Measurements from ENCODE around the gene ADK. TPM values are rescaled to one million over a fixed set of nuclear protein-coding genes. Genes with fewer than 3 reads are reported as not detected.
A peak's percentile ranks its signal among the peaks of the same experiment; 100 is the strongest.

Gene ADK
- total and polyA plus RNA-seq, 7 experiments from 2014 or later, result 20.7 to 43.8 (median 25.3) TPM

- no peaks in the 10 kb centered on the region for H3K27me3 ChIP-seq (ENCODE audit: control insufficient read depth in 2 of 2, insufficient read depth in 2 of 2, low read length in 2 of 2)
- Mint-ChIP-seq H3K9me3 (no peaks in the 10 kb centered on the region), H3K4me1 (peaks cover 16 to 32% (median 31%) of the 10 kb centered on the region in 7 donors), H3K27ac (peak overlapping the region in 3 of 9 donors; percentile 14 to 39 (median 31)), H3K27me3 (no peaks in the 10 kb centered on the region), H3K36me3 (no peaks in the 10 kb centered on the region), H3K4me3 (no peak overlapping the region)
- ATAC-seq (no peak), DNase-seq (no peak)
- no peak overlapping the region for H3K27ac ChIP-seq (ENCODE audit: low read depth, low read length)
- no peaks in the 10 kb centered on the region for H3K36me3 ChIP-seq (ENCODE audit: control insufficient read depth in 2 of 3, insufficient read depth in 3 of 3, low read length in 3 of 3)
- intact Hi-C loops (cut with micrococcal nuclease), result loop anchor here in 1 of 2 donors (10.0 kb wide), 1 partner anchor 930 kb away; the partner anchor contains the start of gene DNAJC9
- POLR2A ChIA-PET, result interaction anchor here (1.0 to 1.4 kb wide), 2 partner anchors 21 to 24 kb away, joined by 3 to 6 read pairs; partner anchors contain the start of genes ADK and AP3M1
- CTCF ChIA-PET, result no interaction called here
- H3K9me3 ChIP-seq (ENCODE audit: control insufficient read depth in 2 of 3, low read length in 3 of 3), result no peaks in the 10 kb centered on the region
- H3K4me1 ChIP-seq (ENCODE audit: control insufficient read depth in 2 of 2, insufficient read depth in 2 of 2, low read length in 2 of 2), result peaks cover 6 to 7% of the 10 kb centered on the region in 2 donors
- H3K4me3 ChIP-seq (ENCODE audit: low read length), result no peak overlapping the region
Measured at GRCh38 chr10:74174521-74174920, 23.5 kb downstream of the ADK start.

DNA sequence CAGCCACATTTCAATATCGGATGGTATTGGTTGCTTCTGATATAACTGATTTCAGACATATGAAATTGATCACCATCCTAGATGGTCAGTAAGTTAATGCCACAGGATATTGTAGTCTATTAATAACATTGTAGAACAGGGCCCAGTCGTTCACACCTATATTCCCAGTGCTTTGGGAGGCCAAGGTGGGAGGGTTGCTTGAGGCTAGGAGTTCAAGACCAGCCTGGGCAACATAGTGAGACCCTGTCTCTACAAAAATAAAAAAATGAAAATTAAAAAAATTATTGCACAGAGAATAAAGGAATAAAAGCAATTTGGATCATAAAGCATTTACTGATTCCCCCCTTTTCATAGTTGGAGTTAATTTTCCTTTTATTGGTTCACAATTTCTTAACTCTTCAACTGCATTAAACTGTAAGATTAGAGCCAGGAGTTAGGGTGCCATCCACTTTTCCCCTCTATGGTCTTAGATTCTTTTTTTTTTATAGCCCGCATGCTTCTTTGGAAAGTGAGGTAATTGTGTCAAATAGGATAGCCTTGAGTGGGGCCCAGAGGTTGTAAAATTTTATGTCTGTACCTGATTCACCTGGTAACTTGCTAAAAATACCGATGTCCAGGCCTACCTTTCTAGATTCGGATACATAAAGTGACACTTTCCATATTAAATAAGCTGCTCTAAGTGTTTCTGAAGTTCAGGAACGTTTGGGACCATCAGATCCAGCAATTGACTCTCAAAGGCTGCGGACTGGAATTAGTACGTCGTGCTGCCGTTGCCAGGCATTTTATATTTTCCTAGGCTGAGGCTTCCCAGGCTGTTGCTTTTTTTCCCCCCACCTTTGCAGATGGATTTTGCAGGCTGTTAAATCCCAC is 24.7 kb downstream of the ADK start:
- Histone ChIP-seq H3K36me3 (ENCODE audit: control insufficient read depth in 2 of 3, insufficient read depth in 3 of 3, low read length in 3 of 3) (no peaks in the 10 kb centered on the region), H3K27me3 (ENCODE audit: control insufficient read depth in 2 of 2, insufficient read depth in 2 of 2, low read length in 2 of 2) (no peaks in the 10 kb centered on the region), H3K9me3 (ENCODE audit: control insufficient read depth in 2 of 3, low read length in 3 of 3) (no peaks in the 10 kb centered on the region), H3K4me1 (ENCODE audit: control insufficient read depth in 2 of 2, insufficient read depth in 2 of 2, low read length in 2 of 2) (peaks cover 6 to 7% of the 10 kb centered on the region in 2 donors), H3K27ac (ENCODE audit: low read depth, low read length) (peak overlapping the region; percentile 86), H3K4me3 (ENCODE audit: low read length) (peak overlapping the region; percentile 84)
- intact Hi-C loops (cut with micrococcal nuclease), result loop anchor here (1.0 to 10.0 kb wide), 12 partner anchors 15 to 1059 kb away; partner anchors contain the start of genes VDAC2 (in 2 of the 2), ADK (in 1 of the 2), COMTD1 (in 1 of the 2) and DNAJC9 (in 1 of the 2)
- no peaks in the 10 kb centered on the region for H3K27me3 Mint-ChIP-seq
- peak overlapping the region; percentile 94 to 98 (median 97) for H3K27ac Mint-ChIP-seq
- peak overlapping the region; percentile 87 to 98 (median 93) for H3K4me3 Mint-ChIP-seq
- ATAC-seq, result no peak
- POLR2A ChIA-PET, result interaction anchor here (1.0 to 4.1 kb wide), 13 partner anchors 8 to 404 kb away, joined by 3 to 52 read pairs (median 5); partner anchors contain the start of genes ADK and AP3M1
- peaks cover 14 to 38% (median 33%) of the 10 kb centered on the region in 7 donors for H3K4me1 Mint-ChIP-seq
- H3K36me3 Mint-ChIP-seq, result no peaks in the 10 kb centered on the region
- CTCF ChIA-PET, result interaction anchor here (0.7 to 1.6 kb wide), 3 partner anchors 14 to 296 kb away, joined by 3 to 6 read pairs (median 5); partner anchors contain the start of genes ADK and AP3M1
- no peak for DNase-seq
- H3K9me3 Mint-ChIP-seq, result no peaks in the 10 kb centered on the region

DNA sequence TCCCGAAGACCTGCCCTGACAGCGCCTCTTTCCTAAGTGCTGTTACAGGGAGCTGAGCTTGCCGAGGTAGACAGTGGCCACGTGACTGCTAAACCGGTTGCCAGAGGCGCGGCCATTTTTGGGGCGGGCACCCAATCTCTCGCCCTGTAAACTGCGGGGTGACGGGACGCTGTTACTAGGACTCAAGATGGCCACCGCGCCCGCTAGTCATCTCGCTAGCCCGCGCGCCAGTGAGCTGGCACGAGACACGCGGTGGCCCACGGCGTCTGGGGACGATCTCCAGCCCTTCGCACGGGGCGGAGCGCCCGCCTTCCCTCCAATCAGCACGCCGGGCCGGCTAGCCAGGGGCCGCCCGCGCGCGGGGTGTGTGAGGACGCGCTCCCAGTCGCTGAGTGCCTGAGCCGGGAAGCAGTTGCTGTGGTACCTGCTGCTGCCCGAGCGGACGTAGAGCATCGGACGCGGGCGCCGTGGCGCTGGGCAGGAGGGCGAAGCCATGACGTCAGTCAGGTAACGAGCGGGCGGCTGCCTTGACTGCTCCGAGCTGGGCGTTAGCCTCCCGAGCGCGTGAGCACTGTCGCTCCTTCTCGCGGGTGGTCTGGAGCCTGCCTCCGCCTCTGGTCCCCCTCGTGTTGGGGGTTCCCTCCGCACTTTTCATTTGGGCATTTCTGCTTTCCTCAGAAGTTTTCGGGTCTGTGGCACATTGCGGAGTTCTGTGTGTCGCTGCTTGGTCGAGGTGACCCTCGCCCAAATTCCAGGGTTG is 25.5 kb downstream of the ADK start:
- H3K27me3 ChIP-seq (ENCODE audit: control insufficient read depth in 2 of 2, insufficient read depth in 2 of 2, low read length in 2 of 2), result no peaks in the 10 kb centered on the region
- peaks cover 6 to 7% of the 10 kb centered on the region in 2 donors for H3K4me1 ChIP-seq (ENCODE audit: control insufficient read depth in 2 of 2, insufficient read depth in 2 of 2, low read length in 2 of 2)
- peak; percentile 98 for ATAC-seq
- Mint-ChIP-seq H3K9me3 (no peaks in the 10 kb centered on the region), H3K36me3 (no peaks in the 10 kb centered on the region), H3K27ac (peak overlapping the region; percentile 94 to 98 (median 97)), H3K4me3 (peak overlapping the region; percentile 87 to 98 (median 93)), H3K4me1 (peaks cover 14 to 46% (median 40%) of the 10 kb centered on the region in 7 donors), H3K27me3 (no peaks in the 10 kb centered on the region)
- CTCF ChIA-PET, result interaction anchor here (0.5 to 1.6 kb wide), 3 partner anchors 13 to 297 kb away, joined by 5 to 6 read pairs (median 5); no protein-coding TSS in a partner anchor
- intact Hi-C loops (cut with micrococcal nuclease), result loop anchor here (1.0 to 10.0 kb wide), 13 partner anchors 14 to 1058 kb away; partner anchors contain the start of genes ADK (in 2 of the 2), VDAC2 (in 2 of the 2), COMTD1 (in 1 of the 2) and DNAJC9 (in 1 of the 2)
- H3K9me3 ChIP-seq (ENCODE audit: control insufficient read depth in 2 of 3, low read length in 3 of 3), result no peaks in the 10 kb centered on the region
- no peaks in the 10 kb centered on the region for H3K36me3 ChIP-seq (ENCODE audit: control insufficient read depth in 2 of 3, insufficient read depth in 3 of 3, low read length in 3 of 3)
- POLR2A ChIA-PET, result interaction anchor here (0.7 to 4.1 kb wide), 13 partner anchors 9 to 935 kb away, joined by 3 to 52 read pairs (median 5); partner anchors contain the start of genes ADK and AP3M1
- H3K27ac ChIP-seq (ENCODE audit: low read depth, low read length), result peak overlapping the region; percentile 86
- peak; percentile 90 to 96 (median 95) for DNase-seq
- peak overlapping the region; percentile 84 for H3K4me3 ChIP-seq (ENCODE audit: low read length)

- DNase-seq, result peak in 4 of 9 donors; percentile 8 to 54 (median 26)
- Histone ChIP-seq H3K4me1 (ENCODE audit: control insufficient read depth in 2 of 2, insufficient read depth in 2 of 2, low read length in 2 of 2) (peaks cover 6 to 7% of the 10 kb centered on the region in 2 donors), H3K4me3 (ENCODE audit: low read length) (peak overlapping the region; percentile 84), H3K9me3 (ENCODE audit: control insufficient read depth in 2 of 3, low read length in 3 of 3) (no peaks in the 10 kb centered on the region), H3K27ac (ENCODE audit: low read depth, low read length) (peak overlapping the region; percentile 86), H3K27me3 (ENCODE audit: control insufficient read depth in 2 of 2, insufficient read depth in 2 of 2, low read length in 2 of 2) (no peaks in the 10 kb centered on the region), H3K36me3 (ENCODE audit: control insufficient read depth in 2 of 3, insufficient read depth in 3 of 3, low read length in 3 of 3) (no peaks in the 10 kb centered on the region)
- Mint-ChIP-seq H3K27me3 (no peaks in the 10 kb centered on the region), H3K4me3 (peak overlapping the region; percentile 87 to 98 (median 93)), H3K36me3 (no peaks in the 10 kb centered on the region), H3K4me1 (peaks cover 14 to 51% (median 45%) of the 10 kb centered on the region in 7 donors), H3K27ac (peak overlapping the region; percentile 94 to 98 (median 97)), H3K9me3 (no peaks in the 10 kb centered on the region)
- ChIA-PET CTCF (interaction anchor here (1.6 kb wide), 2 partner anchors 10 to 13 kb away, joined by 5 to 6 read pairs; no protein-coding TSS in a partner anchor), POLR2A (interaction anchor here (0.5 to 4.1 kb wide), 11 partner anchors 8 to 50 kb away, joined by 3 to 52 read pairs (median 5); partner anchors contain the start of genes ADK and AP3M1)
- intact Hi-C loops (cut with micrococcal nuclease), result loop anchor here (1.0 to 10.0 kb wide), 13 partner anchors 14 to 1058 kb away; partner anchors contain the start of genes VDAC2 (in 2 of the 2), ADK (in 1 of the 2), COMTD1 (in 1 of the 2) and DNAJC9 (in 1 of the 2)
- no peak for ATAC-seq
Measured at GRCh38 chr10:74177140-74177677, 26.2 kb downstream of the ADK start.

DNA sequence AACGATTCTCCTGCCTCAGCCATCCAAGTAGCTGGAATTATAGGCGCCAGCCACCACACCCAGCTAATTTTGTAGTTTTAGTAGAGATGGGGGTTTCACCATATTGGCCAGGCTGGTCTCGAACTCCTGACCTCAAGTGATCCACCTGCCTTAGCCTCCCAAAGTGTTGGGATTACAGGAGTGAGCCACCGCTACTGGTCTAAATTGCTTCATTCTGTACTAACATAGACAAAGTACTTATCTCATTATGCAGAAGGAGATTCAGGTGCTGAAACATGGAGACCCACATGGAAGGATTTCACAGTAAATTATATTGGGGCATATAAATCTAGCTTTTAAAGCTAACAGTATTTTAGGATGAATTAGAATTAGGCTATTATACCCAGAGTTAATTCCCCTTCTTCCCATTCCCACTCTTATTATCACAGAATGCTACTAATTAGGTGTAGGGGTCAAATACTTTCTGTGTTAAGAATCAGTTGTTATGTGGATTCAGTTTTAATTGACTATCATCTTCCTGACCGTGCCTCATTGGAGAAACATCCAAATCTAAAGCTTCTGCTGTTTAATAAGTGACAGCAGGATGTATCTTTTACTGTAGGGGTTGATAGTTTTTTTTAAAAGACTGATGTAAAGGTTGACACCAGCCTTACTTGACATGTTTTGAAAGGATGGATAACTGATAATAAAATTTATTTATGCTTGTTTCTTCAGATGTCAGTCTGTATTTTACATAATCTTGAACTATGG is 27.2 kb downstream of the ADK start:
- Histone ChIP-seq H3K4me3 (ENCODE audit: low read length) (no peak overlapping the region), H3K27ac (ENCODE audit: low read depth, low read length) (no peak overlapping the region), H3K36me3 (ENCODE audit: control insufficient read depth in 2 of 3, insufficient read depth in 3 of 3, low read length in 3 of 3) (no peaks in the 10 kb centered on the region), H3K9me3 (ENCODE audit: control insufficient read depth in 2 of 3, low read length in 3 of 3) (no peaks in the 10 kb centered on the region), H3K4me1 (ENCODE audit: control insufficient read depth in 2 of 2, insufficient read depth in 2 of 2, low read length in 2 of 2) (peaks cover 6 to 7% of the 10 kb centered on the region in 2 donors), H3K27me3 (ENCODE audit: control insufficient read depth in 2 of 2, insufficient read depth in 2 of 2, low read length in 2 of 2) (no peaks in the 10 kb centered on the region)
- peak overlapping the region; percentile 5 to 68 (median 59) for H3K27ac Mint-ChIP-seq
- no peak for DNase-seq
- POLR2A ChIA-PET, result interaction anchor here (0.6 to 4.1 kb wide), 11 partner anchors 9 to 1934 kb away, joined by 3 to 52 read pairs (median 4); partner anchors contain the start of genes ADK and AP3M1
- CTCF ChIA-PET, result interaction anchor here (0.7 to 1.6 kb wide), 2 partner anchors 9 to 62 kb away, joined by 3 to 6 read pairs; no protein-coding TSS in a partner anchor
- ATAC-seq, result no peak
- H3K4me1 Mint-ChIP-seq, result peaks cover 14 to 54% (median 46%) of the 10 kb centered on the region in 7 donors
- no peaks in the 10 kb centered on the region for H3K9me3 Mint-ChIP-seq
- no peaks in the 10 kb centered on the region for H3K36me3 Mint-ChIP-seq
- peak overlapping the region; percentile 7 to 73 (median 42) for H3K4me3 Mint-ChIP-seq
- intact Hi-C loops (cut with micrococcal nuclease), result loop anchor here in 1 of 2 donors (5.0 to 10.0 kb wide), 2 partner anchors 409 to 933 kb away; partner anchors contain the start of gene DNAJC9
- no peaks in the 10 kb centered on the region for H3K27me3 Mint-ChIP-seq
